GM12891 (cell line): Measurements from ENCODE around the gene TENT4B.

Source experiments
- POLR2A ChIP-seq: IDR thresholded peaks from 2 replicates; pipeline ENCODE4 v1.6.1; 2011; ENCODE audit warnings: low read depth, low read length, control low read depth
- POLR2AphosphoS5 ChIP-seq: IDR thresholded peaks from 2 replicates; pipeline ENCODE4 v1.6.1; 2011; ENCODE audit warnings: low read depth, low read length, control low read depth
- SPI1 ChIP-seq: IDR thresholded peaks from 2 replicates; pipeline ENCODE4 v1.6.1; 2011; ENCODE audit warnings: low read depth, low read length, control low read depth

DNA sequence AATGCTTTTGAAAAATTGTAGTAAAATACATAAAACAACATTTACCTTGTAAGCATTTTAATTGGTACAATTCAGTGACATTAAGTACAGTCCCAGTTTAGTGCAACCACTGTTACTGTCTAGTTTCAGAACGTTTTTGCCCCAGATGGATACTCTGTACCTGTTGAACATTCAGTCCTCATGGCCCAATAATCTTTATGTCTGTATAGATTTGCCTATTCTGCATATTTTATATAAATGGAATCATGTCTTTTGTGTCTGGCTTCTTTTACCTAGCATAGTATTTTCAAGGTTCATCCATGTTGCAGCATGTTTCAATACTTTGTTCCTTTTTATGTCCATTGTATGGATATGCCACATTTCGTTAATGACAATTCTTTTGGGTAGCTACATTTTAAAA, 37.2 kb downstream of the TENT4B start:
- TF ChIP-seq POLR2AphosphoS5 (no peak), POLR2A (no peak), SPI1 (no peak)
